Spleen (tissue), 7 donors: ENCODE data around the gene TAL1.

Experiments
- CTCF ChIP-seq, 11 experiments: fragments of 200-600 bp in 7 of 11; fragments of 450-650 bp in 4 of 11; sonication (generic) in 4 of 11; IDR thresholded peaks in 8 of 11; conservative IDR thresholded peaks in 3 of 11; 1 replicate in 7 of 11; 2 replicates in 4 of 11; pipeline versions ENCODE4 v1.4.0 to v1.8.0; 2016 to 2021; ENCODE audit warnings: antibody characterized with exemption in 11 of 11, inconsistent platforms in 4 of 11, mild to moderate bottlenecking in 1 of 11
- POLR2A ChIP-seq, 3 donors: fragments of 450-650 bp; IDR thresholded peaks; one replicate each; pipeline ENCODE4 v1.5.1; 2017; ENCODE audit warnings: antibody characterized with exemption in 3 of 3, mild to moderate bottlenecking in 1 of 3
- POLR2AphosphoS5 ChIP-seq, 3 donors: sonication (generic); formaldehyde crosslinking; IDR thresholded peaks; one replicate each; pipeline ENCODE4 v1.5.1; 2017; ENCODE audit warnings: antibody characterized with exemption in 3 of 3
- donor health status: DM: no; HTN: no; CAD: no; lungs with moderate emphysema.
- donor health status: DM: no; HTN: no; CAD: no.
- donor health status: DM: no; HTN: no; CAD: no.

GRCh38 chr1:47179017-47179987 is 52.7 kb downstream of the TAL1 start:
- TF ChIP-seq POLR2A (IDR thresholded peaks at IDR 0.05) (no peak), CTCF (IDR thresholded peaks at IDR 0.05 in 8 of 11, conservative IDR thresholded peaks at IDR 0.05 in 3 of 11) (peak; percentile 62 to 88 (median 83)), POLR2AphosphoS5 (IDR thresholded peaks at IDR 0.05) (peak; percentile 56 to 63 (median 58))
